Skeletal muscle tissue (tissue), 4 donors: ENCODE data around the gene MYL12B. TPM values are rescaled to one million over a fixed set of nuclear protein-coding genes. Genes with fewer than 3 reads are reported as not detected.
A peak's percentile ranks its signal among the peaks of the same experiment; 100 is the strongest.
"Not testable (repeated sequence)": the region's sequence is repeated elsewhere in the genome, so short reads cannot be mapped to it uniquely, and the experiment has no call there.

Experiments used
- H3K27ac ChIP-seq: one replicate; pipeline ENCODE4 v1.7.0; 2013; ENCODE audit warnings: mild to moderate bottlenecking, low read depth, low read length, inconsistent platforms
- H3K27me3 ChIP-seq, 3 donors: one replicate each; pipeline ENCODE4 v1.7.0; 2013; ENCODE audit warnings: low read length in 3 of 3; ENCODE audit not compliant: control insufficient read depth in 3 of 3, insufficient read depth in 3 of 3
- H3K36me3 ChIP-seq, 3 donors: one replicate each; pipeline ENCODE4 v1.7.0; 2013; ENCODE audit warnings: low read length in 3 of 3; ENCODE audit not compliant: control insufficient read depth in 3 of 3, insufficient read depth in 3 of 3
- H3K4me1 ChIP-seq, 3 donors: one replicate each; pipeline ENCODE4 v1.7.0; 2013; ENCODE audit warnings: low read length in 3 of 3, mild to moderate bottlenecking in 3 of 3; ENCODE audit not compliant: control insufficient read depth in 3 of 3, insufficient read depth in 3 of 3
- H3K4me3 ChIP-seq, 3 donors: one replicate each; pipeline ENCODE4 v1.7.0; 2013; ENCODE audit warnings: low read length in 3 of 3
- H3K9ac ChIP-seq, 3 donors: one replicate each; pipeline ENCODE4 v1.7.0; 2013; ENCODE audit warnings: low read length in 3 of 3, mild to moderate bottlenecking in 3 of 3, moderate library complexity in 2 of 3, low read depth in 1 of 3
- H3K9me3 ChIP-seq, 3 donors: one replicate each; pipeline ENCODE4 v1.7.0; 2013; ENCODE audit warnings: low read length in 3 of 3; ENCODE audit not compliant: control insufficient read depth in 3 of 3
- total RNA-seq: library from RNA; depleted of rRNA; stranded (reverse); fragments of >200 nt; gene quantifications from one replicate; pipeline ENCODE4 v1.2.3, GENCODE V29; 2014
- donor health status: Osteomylitis.

MYL12B gene
- total RNA-seq, 1 donor from 2014 or later, result 178 TPM

GRCh38 chr18:3219631-3220335, 42.1 kb upstream of the MYL12B start, which contains the start of gene MYOM1:
MYOM1 (minus strand) TSS chr18:3219968; CDS start chr18:3215223, 4,745 bp downstream.
- Histone ChIP-seq H3K4me1 (peaks cover 25 to 36% (median 33%) of the 10 kb centered on the region in 3 donors), H3K9me3 (no peaks in the 10 kb centered on the region), H3K36me3 (peaks cover 11 to 17% (median 14%) of the 10 kb centered on the region in 3 donors), H3K27ac (peak within 1 kb of the TSS; percentile 98), H3K4me3 (peak within 1 kb of the TSS; percentile 71 to 93 (median 77)), H3K27me3 (no peaks in the 10 kb centered on the region), H3K9ac (peak within 1 kb of the TSS; percentile 95)

GRCh38 chr18:3220868-3221267, 41.1 kb upstream of the MYL12B start:
- not testable (repeated sequence) for H3K9ac ChIP-seq, H3K27me3 ChIP-seq, H3K4me3 ChIP-seq, H3K9me3 ChIP-seq
- Histone ChIP-seq H3K4me1 (peaks cover 19 to 33% (median 27%) of the 10 kb centered on the region in 3 donors), H3K27ac (peak overlapping the region; percentile 98), H3K36me3 (peaks cover 7 to 11% (median 8%) of the 10 kb centered on the region in 3 donors)

- Histone ChIP-seq H3K4me3 (no peak overlapping the region), H3K27ac (peak overlapping the region; percentile 98), H3K4me1 (peaks cover 15 to 30% (median 22%) of the 10 kb centered on the region in 3 donors), H3K27me3 (no peaks in the 10 kb centered on the region), H3K36me3 (peaks cover 4 to 7% (median 4%) of the 10 kb centered on the region in 3 donors), H3K9ac (no peak overlapping the region), H3K9me3 (no peaks in the 10 kb centered on the region)
These were observed 40.4 kb upstream of the MYL12B start for GRCh38 chr18:3221496-3221895.

DNA sequence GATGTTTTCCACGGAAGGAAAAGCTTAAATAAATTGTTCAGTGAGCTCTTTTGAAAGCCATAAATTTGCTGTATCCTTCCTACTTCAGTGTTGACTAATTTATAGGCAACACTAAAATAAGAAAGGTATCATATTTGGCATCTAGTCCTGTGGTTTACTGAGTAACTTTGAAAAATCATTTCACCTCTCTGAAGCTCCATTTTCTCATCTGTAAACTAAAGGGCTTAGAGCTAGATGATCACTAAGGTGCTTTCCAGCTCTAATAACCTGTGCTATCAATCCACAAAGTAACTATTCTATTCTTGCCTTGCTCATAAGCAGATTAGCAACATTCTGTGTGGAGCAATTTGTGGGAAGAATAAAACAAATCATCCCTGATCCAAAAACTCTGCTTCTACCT, 38.6 kb upstream of the MYL12B start:
- no peak overlapping the region for H3K9ac ChIP-seq
- H3K36me3 ChIP-seq, result no peaks in the 10 kb centered on the region
- H3K4me3 ChIP-seq, result no peak overlapping the region
- peaks cover 10 to 18% (median 13%) of the 10 kb centered on the region in 3 donors for H3K4me1 ChIP-seq
- no peaks in the 10 kb centered on the region for H3K27me3 ChIP-seq
- H3K9me3 ChIP-seq, result no peaks in the 10 kb centered on the region
- no peak overlapping the region for H3K27ac ChIP-seq

GRCh38 chr18:3224223-3224622, 37.7 kb upstream of the MYL12B start:
- Histone ChIP-seq H3K4me3 (no peak overlapping the region), H3K27ac (no peak overlapping the region)

GRCh38 chr18:3225588-3225987, 36.3 kb upstream of the MYL12B start:
- Histone ChIP-seq H3K36me3 (no peaks in the 10 kb centered on the region), H3K27ac (no peak overlapping the region), H3K4me3 (no peak overlapping the region), H3K9ac (no peak overlapping the region), H3K27me3 (no peaks in the 10 kb centered on the region), H3K9me3 (no peaks in the 10 kb centered on the region), H3K4me1 (peaks cover 5 to 9% (median 8%) of the 10 kb centered on the region in 3 donors)

More at GRCh38 chr18:3224223-3224622, 37.7 kb upstream of the MYL12B start:
- Histone ChIP-seq H3K4me1 (peaks cover 10 to 18% (median 13%) of the 10 kb centered on the region in 3 donors), H3K9me3 (no peaks in the 10 kb centered on the region), H3K36me3 (no peaks in the 10 kb centered on the region), H3K27me3 (no peaks in the 10 kb centered on the region), H3K9ac (no peak overlapping the region)

DNA sequence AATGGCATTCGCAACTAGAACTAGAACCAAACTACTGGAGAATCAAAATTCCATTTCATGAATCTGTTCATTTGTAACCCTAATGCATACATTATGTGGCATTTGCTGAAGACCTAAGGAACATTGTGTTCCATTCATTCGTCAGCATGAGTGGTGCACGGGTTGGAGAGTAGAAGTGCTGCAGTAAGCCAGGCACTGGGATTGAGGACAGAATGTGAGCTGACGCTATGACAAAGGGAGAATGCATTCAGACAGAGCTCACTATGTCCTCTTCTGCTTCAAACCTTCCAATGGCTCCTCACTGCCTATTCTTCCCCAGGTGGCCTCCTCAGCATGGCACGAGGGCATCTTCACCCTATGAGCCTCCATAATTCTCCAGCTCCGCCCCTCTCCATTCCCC, 35.9 kb upstream of the MYL12B start:
- Histone ChIP-seq H3K27me3 (no peaks in the 10 kb centered on the region), H3K4me3 (no peak overlapping the region), H3K36me3 (no peaks in the 10 kb centered on the region), H3K9ac (no peak overlapping the region), H3K27ac (no peak overlapping the region), H3K4me1 (peaks cover 4 to 5% (median 4%) of the 10 kb centered on the region in 3 donors), H3K9me3 (no peaks in the 10 kb centered on the region)

DNA sequence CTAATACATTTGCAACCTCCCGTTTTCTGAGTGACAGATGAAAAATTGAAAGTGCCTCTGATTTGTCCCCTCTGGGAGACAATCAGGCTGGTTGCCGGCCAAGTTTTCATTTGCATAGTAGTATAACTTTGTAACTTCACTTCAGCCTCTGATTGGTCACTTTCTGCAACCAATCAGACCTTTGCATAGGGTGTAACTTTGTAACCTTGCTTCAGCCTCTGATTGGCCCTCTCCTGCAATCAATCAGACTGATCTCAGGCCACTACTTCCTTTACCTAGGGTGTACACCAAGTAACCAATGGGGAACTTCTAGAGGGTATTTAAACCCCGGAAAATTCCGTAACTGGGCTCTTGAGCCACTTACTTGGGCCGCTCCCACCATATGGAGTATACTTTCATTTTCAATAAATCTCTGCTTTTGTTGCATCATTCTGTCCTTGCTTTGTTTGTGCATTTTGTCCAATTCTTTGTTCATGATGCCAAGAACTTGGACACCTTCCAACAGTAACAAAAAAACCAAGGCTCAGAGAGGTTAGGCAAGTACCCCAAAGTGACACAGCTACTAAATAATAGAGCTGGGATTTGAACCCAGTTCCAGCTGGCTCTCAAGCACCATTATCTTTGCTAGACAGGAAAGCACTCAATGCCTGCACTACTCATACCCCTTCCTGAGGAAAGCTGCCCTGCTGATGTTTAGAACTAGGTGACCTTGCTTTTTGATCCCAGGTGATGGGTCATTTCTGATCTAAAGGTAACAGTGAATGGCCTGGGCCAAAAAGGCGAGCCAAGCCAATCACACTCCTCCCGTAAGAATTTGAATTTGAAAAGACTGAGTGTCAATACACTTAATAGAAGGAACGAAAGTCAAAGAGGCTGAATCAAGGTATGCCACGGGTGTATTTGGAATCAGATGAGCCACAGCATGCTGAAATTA, 31.3 kb upstream of the MYL12B start:
- Histone ChIP-seq H3K27me3 (no peaks in the 10 kb centered on the region), H3K9me3 (no peaks in the 10 kb centered on the region), H3K4me3 (no peak overlapping the region), H3K9ac (no peak overlapping the region), H3K4me1 (peaks cover 0 to 3% (median 0%) of the 10 kb centered on the region in 3 donors), H3K27ac (no peak overlapping the region), H3K36me3 (no peaks in the 10 kb centered on the region)

DNA sequence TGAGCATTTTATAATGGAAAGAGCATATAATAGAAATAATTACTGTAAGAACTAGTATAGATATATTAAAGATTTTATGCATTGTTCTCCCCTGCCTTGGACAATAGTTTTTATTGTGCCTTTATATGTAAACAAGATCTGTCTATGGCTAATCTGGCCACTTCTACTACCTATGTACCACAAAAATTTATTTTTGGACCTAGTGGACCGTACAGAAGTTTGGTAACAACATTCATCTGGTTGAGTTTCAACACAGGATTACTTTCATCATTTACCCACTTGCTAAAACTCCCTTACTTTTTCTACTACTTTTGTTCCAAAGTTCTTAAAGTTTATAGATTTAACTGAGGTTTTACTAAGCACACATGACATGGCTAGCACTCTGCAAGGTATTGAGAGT, 28.9 kb upstream of the MYL12B start:
- no peaks in the 10 kb centered on the region for H3K9me3 ChIP-seq
- no peak overlapping the region for H3K4me3 ChIP-seq
- no peaks in the 10 kb centered on the region for H3K27me3 ChIP-seq
- H3K36me3 ChIP-seq, result no peaks in the 10 kb centered on the region
- no peak overlapping the region for H3K27ac ChIP-seq
- no peak overlapping the region for H3K9ac ChIP-seq
- peaks cover 0 to 3% (median 0%) of the 10 kb centered on the region in 3 donors for H3K4me1 ChIP-seq
